ENCODE results near the gene SENP6.
"Not testable (repeated sequence)": the region's sequence is repeated elsewhere in the genome, so short reads cannot be mapped to it uniquely, and the experiment has no call there.

SENP6 gene

DNA sequence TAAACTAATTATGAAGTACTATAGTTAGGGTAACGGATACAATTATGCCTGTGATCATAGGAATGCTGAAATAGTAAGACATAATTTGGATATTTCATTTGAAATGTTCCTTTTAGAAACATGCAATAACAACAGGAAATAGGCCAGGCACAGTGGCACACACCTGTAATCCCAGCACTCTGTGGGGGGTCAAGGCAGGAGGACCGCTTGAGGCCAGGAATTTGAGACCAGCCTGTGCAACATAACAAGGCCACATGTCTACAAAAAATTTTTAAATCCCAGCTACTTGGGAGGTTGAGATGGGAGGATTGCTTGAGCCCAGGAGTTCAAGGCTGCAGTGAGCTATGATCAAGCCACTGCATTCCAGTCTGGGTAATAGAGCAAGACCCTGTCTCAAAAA is 121.7 kb downstream of the SENP6 start:
- H3K79me2 ChIP-seq (ENCODE audit: control insufficient read depth, insufficient read depth, low read length), result no peaks in the 10 kb centered on the region
- H4K5ac ChIP-seq (ENCODE audit: low read length), result no peak overlapping the region
- H3K18ac ChIP-seq (ENCODE audit: low read length), result no peak overlapping the region
- WGBS (ENCODE audit: extremely low coverage, insufficient coverage, low lambda C conversion rate), result no CpG with 5 or more reads among the region's 2 CpGs
- H3K27me3 ChIP-seq (ENCODE audit: insufficient read depth, low read length, poor library complexity), result no peaks in the 10 kb centered on the region
- H4K8ac ChIP-seq (ENCODE audit: low read depth, low read length), result no peak overlapping the region
- no peaks in the 10 kb centered on the region for H3K36me3 ChIP-seq (ENCODE audit: control insufficient read depth, insufficient read depth, low read length)
- no peak overlapping the region for H2BK5ac ChIP-seq (ENCODE audit: low read length)
- H2BK120ac ChIP-seq (ENCODE audit: low read depth, low read length), result no peak overlapping the region
- H3K23ac ChIP-seq (ENCODE audit: low read length), result no peak overlapping the region
- no peak overlapping the region for H3K56ac ChIP-seq (ENCODE audit: low read length)
- no peak overlapping the region for H3K9ac ChIP-seq (ENCODE audit: low read length)
- peak; percentile 4 for DNase-seq
- H2BK15ac ChIP-seq (replicated peaks; ENCODE audit: low read depth), result no peak overlapping the region
- no peaks in the 10 kb centered on the region for H3K79me1 ChIP-seq (ENCODE audit: low read length)
- H3K4ac ChIP-seq (ENCODE audit: low read depth, low read length), result no peak overlapping the region
- H2AK5ac ChIP-seq (ENCODE audit: low read length), result no peak overlapping the region
- no peak overlapping the region for H3K4me2 ChIP-seq (ENCODE audit: low read length)
- no peak overlapping the region for H3K27ac ChIP-seq (ENCODE audit: low read depth, low read length)
- H3K4me3 ChIP-seq (ENCODE audit: low read length), result no peak overlapping the region
- no peaks in the 10 kb centered on the region for H3K4me1 ChIP-seq (ENCODE audit: control insufficient read depth, low read depth, low read length)

DNA sequence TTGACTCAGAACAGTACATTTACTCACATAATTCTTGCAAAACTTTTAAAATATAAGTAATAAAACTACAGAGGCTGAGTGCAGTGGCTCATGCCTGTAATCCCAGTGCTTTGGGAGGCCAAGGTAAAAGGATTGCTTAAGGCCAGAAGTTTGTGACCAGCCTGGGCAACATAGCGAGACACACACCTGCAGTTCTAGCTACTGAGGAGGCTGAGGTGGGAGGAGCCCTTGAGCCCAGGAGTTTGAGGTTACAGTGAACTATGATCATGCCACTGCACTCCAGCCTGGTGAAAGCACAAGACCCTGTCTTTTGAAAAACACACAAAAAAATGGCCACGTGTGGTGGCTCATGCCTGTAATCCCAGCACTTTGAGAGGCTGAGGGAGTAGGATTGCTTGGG is 125.5 kb downstream of the SENP6 start:
- no peaks in the 10 kb centered on the region for H3K4me1 ChIP-seq (ENCODE audit: control insufficient read depth, low read depth, low read length)
- H4K8ac ChIP-seq (ENCODE audit: low read depth, low read length), result no peak overlapping the region
- no peak overlapping the region for H2BK15ac ChIP-seq (replicated peaks; ENCODE audit: low read depth)
- H2AK5ac ChIP-seq (ENCODE audit: low read length), result no peak overlapping the region
- H2BK5ac ChIP-seq (ENCODE audit: low read length), result no peak overlapping the region
- H3K56ac ChIP-seq (ENCODE audit: low read length), result no peak overlapping the region
- H3K27ac ChIP-seq (ENCODE audit: low read depth, low read length), result no peak overlapping the region
- no peak for DNase-seq
- no peak overlapping the region for H3K18ac ChIP-seq (ENCODE audit: low read length)
- H3K4ac ChIP-seq (ENCODE audit: low read depth, low read length), result no peak overlapping the region
- no peaks in the 10 kb centered on the region for H3K79me1 ChIP-seq (ENCODE audit: low read length)
- no peaks in the 10 kb centered on the region for H3K36me3 ChIP-seq (ENCODE audit: control insufficient read depth, insufficient read depth, low read length)
- no peak overlapping the region for H3K4me2 ChIP-seq (ENCODE audit: low read length)
- H3K23ac ChIP-seq (ENCODE audit: low read length), result no peak overlapping the region
- H3K27me3 ChIP-seq (ENCODE audit: insufficient read depth, low read length, poor library complexity), result no peaks in the 10 kb centered on the region
- H3K9ac ChIP-seq (ENCODE audit: low read length), result no peak overlapping the region
- H4K5ac ChIP-seq (ENCODE audit: low read length), result no peak overlapping the region
- H2BK120ac ChIP-seq (ENCODE audit: low read depth, low read length), result no peak overlapping the region
- no CpG with 5 or more reads among the region's 2 CpGs for WGBS (ENCODE audit: extremely low coverage, insufficient coverage, low lambda C conversion rate)
- H3K4me3 ChIP-seq (ENCODE audit: low read length), result no peak overlapping the region
- no peaks in the 10 kb centered on the region for H3K79me2 ChIP-seq (ENCODE audit: control insufficient read depth, insufficient read depth, low read length)

DNA sequence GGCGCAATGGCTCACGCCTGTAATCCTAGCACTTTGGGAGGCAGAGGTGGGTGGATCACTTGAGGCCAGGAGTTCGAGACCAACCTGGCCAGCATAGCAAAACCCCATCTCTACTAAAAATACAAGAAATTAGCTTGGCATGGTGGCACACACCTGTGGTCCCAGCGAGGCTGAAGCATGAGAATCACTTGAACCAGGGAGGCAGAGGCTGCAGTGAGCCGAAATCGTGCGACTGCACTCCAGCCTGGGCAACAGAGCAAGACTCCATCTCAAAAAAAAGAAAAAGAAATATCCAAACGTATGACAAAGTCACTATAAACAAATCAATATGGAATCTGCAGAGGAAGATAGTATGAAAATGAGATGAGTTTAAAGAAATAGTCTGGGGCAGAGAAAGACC is 129.3 kb downstream of the SENP6 start:
- H2BK15ac ChIP-seq (replicated peaks; ENCODE audit: low read depth); H3K9ac ChIP-seq (ENCODE audit: low read length); DNase-seq; H3K4ac ChIP-seq (ENCODE audit: low read depth, low read length); H3K23ac ChIP-seq (ENCODE audit: low read length); H2BK120ac ChIP-seq (ENCODE audit: low read depth, low read length); H3K4me3 ChIP-seq (ENCODE audit: low read length); H3K79me1 ChIP-seq (ENCODE audit: low read length); H3K4me1 ChIP-seq (ENCODE audit: control insufficient read depth, low read depth, low read length); H3K36me3 ChIP-seq (ENCODE audit: control insufficient read depth, insufficient read depth, low read length); H2AK5ac ChIP-seq (ENCODE audit: low read length); H3K79me2 ChIP-seq (ENCODE audit: control insufficient read depth, insufficient read depth, low read length); H4K5ac ChIP-seq (ENCODE audit: low read length); H3K27me3 ChIP-seq (ENCODE audit: insufficient read depth, low read length, poor library complexity); H3K18ac ChIP-seq (ENCODE audit: low read length); H3K4me2 ChIP-seq (ENCODE audit: low read length); H3K27ac ChIP-seq (ENCODE audit: low read depth, low read length); H4K8ac ChIP-seq (ENCODE audit: low read depth, low read length); H2BK5ac ChIP-seq (ENCODE audit: low read length); H3K56ac ChIP-seq (ENCODE audit: low read length): not testable (repeated sequence)
- no CpG with 5 or more reads among the region's 8 CpGs for WGBS (ENCODE audit: extremely low coverage, insufficient coverage, low lambda C conversion rate)

DNA sequence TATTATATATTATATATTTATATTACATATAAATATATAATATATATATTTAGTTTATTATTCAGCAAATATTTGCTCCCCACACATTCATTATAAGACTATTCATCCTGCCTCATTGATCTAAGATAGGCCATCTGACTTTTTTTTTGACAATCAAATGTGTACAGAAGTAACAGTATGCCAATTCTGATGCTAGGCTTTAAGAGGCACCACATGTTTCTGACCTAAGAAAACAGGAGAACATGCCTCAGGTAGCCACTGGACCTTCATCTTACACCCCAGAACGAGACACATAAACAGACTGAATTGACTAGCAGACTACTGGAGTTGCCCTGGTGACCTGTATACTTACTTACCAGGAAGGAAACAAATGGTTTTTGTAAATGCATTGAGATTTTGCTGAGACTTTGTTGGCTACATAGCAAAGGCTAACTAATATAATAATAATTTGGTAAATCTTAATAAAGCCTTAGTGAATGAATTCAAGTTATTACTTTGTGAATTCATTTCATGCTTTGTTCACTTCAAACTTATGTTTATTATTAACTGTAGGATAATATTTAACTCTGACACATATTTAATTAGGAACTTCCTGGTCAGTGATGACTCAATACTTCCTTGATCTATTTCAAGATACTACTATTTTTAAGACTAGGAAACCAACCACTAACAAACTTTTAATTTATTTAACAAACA is 134.0 kb downstream of the SENP6 start:
- Histone ChIP-seq H3K9ac (ENCODE audit: low read length) (no peak overlapping the region), H3K4me1 (ENCODE audit: control insufficient read depth, low read depth, low read length) (no peaks in the 10 kb centered on the region), H3K79me2 (ENCODE audit: control insufficient read depth, insufficient read depth, low read length) (no peaks in the 10 kb centered on the region), H3K4me2 (ENCODE audit: low read length) (no peak overlapping the region), H3K36me3 (ENCODE audit: control insufficient read depth, insufficient read depth, low read length) (no peaks in the 10 kb centered on the region), H3K27me3 (ENCODE audit: insufficient read depth, low read length, poor library complexity) (no peaks in the 10 kb centered on the region), H3K4me3 (ENCODE audit: low read length) (no peak overlapping the region), H2AK5ac (ENCODE audit: low read length) (no peak overlapping the region), H2BK120ac (ENCODE audit: low read depth, low read length) (no peak overlapping the region), H2BK15ac (replicated peaks; ENCODE audit: low read depth) (no peak overlapping the region), H3K27ac (ENCODE audit: low read depth, low read length) (no peak overlapping the region), H3K56ac (ENCODE audit: low read length) (no peak overlapping the region), H4K5ac (ENCODE audit: low read length) (no peak overlapping the region), H2BK5ac (ENCODE audit: low read length) (no peak overlapping the region), H3K79me1 (ENCODE audit: low read length) (no peaks in the 10 kb centered on the region), H3K4ac (ENCODE audit: low read depth, low read length) (no peak overlapping the region), H3K23ac (ENCODE audit: low read length) (no peak overlapping the region), H4K8ac (ENCODE audit: low read depth, low read length) (no peak overlapping the region), H3K18ac (ENCODE audit: low read length) (no peak overlapping the region)
- no CpG with 5 or more reads among the region's 1 CpG for WGBS (ENCODE audit: extremely low coverage, insufficient coverage, low lambda C conversion rate)
- no peak for DNase-seq

DNA sequence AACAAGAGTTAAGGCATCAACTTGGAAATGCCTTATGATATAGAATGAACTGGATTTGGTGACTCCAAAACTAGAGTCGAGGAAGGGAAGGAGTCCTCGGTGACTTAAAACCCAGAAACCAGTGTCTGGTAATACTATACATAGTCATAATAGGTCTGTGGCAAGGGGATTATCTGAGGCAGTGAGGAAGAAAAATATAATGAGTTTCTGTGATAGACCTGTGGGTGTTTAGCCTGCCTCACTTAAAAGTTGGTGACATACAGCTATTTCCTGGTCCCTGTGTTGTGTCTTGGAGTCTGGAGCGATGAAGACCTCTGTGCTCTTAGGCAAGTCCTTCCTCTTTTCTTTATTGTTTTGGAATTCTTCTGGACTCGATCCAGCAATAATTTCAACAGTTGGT is 142.3 kb downstream of the SENP6 start:
- Histone ChIP-seq H3K18ac (ENCODE audit: low read length) (no peak overlapping the region), H4K8ac (ENCODE audit: low read depth, low read length) (no peak overlapping the region), H3K79me1 (ENCODE audit: low read length) (no peaks in the 10 kb centered on the region), H3K9ac (ENCODE audit: low read length) (no peak overlapping the region), H3K4me2 (ENCODE audit: low read length) (no peak overlapping the region), H2AK5ac (ENCODE audit: low read length) (no peak overlapping the region), H3K27ac (ENCODE audit: low read depth, low read length) (no peak overlapping the region), H4K5ac (ENCODE audit: low read length) (no peak overlapping the region), H3K27me3 (ENCODE audit: insufficient read depth, low read length, poor library complexity) (no peaks in the 10 kb centered on the region), H2BK5ac (ENCODE audit: low read length) (no peak overlapping the region), H2BK15ac (replicated peaks; ENCODE audit: low read depth) (no peak overlapping the region), H2BK120ac (ENCODE audit: low read depth, low read length) (no peak overlapping the region), H3K4ac (ENCODE audit: low read depth, low read length) (no peak overlapping the region), H3K4me1 (ENCODE audit: control insufficient read depth, low read depth, low read length) (no peaks in the 10 kb centered on the region), H3K56ac (ENCODE audit: low read length) (no peak overlapping the region), H3K23ac (ENCODE audit: low read length) (no peak overlapping the region), H3K79me2 (ENCODE audit: control insufficient read depth, insufficient read depth, low read length) (no peaks in the 10 kb centered on the region), H3K36me3 (ENCODE audit: control insufficient read depth, insufficient read depth, low read length) (no peaks in the 10 kb centered on the region), H3K4me3 (ENCODE audit: low read length) (no peak overlapping the region)
- no peak for DNase-seq
- no CpG with 5 or more reads among the region's 4 CpGs for WGBS (ENCODE audit: extremely low coverage, insufficient coverage, low lambda C conversion rate)

DNA sequence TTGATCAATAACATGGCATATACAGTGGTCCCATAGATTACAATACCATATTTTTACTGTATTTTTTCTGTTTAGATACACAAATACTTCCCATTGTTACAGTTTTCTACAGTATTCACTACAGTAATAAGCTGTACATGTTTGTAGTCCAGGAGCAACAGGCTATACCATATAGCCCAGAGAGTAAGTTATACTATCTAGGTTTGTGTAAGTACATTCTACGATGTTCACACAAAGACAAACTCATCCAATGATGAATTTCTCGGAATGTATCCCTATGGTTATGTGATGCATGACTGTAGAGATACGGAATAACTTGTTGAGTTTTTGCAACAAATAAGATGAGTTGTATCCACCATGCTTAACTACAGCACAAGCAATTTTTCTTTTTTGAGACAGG is 143.7 kb downstream of the SENP6 start:
- Histone ChIP-seq H3K4me2 (ENCODE audit: low read length) (no peak overlapping the region), H3K4ac (ENCODE audit: low read depth, low read length) (no peak overlapping the region), H3K23ac (ENCODE audit: low read length) (no peak overlapping the region), H2BK15ac (replicated peaks; ENCODE audit: low read depth) (no peak overlapping the region), H3K36me3 (ENCODE audit: control insufficient read depth, insufficient read depth, low read length) (no peaks in the 10 kb centered on the region), H3K79me1 (ENCODE audit: low read length) (no peaks in the 10 kb centered on the region), H3K27ac (ENCODE audit: low read depth, low read length) (no peak overlapping the region), H3K4me3 (ENCODE audit: low read length) (no peak overlapping the region), H3K27me3 (ENCODE audit: insufficient read depth, low read length, poor library complexity) (no peaks in the 10 kb centered on the region), H4K8ac (ENCODE audit: low read depth, low read length) (no peak overlapping the region), H2AK5ac (ENCODE audit: low read length) (no peak overlapping the region), H3K9ac (ENCODE audit: low read length) (no peak overlapping the region), H3K56ac (ENCODE audit: low read length) (no peak overlapping the region), H3K4me1 (ENCODE audit: control insufficient read depth, low read depth, low read length) (no peaks in the 10 kb centered on the region), H4K5ac (ENCODE audit: low read length) (no peak overlapping the region), H2BK120ac (ENCODE audit: low read depth, low read length) (no peak overlapping the region), H3K18ac (ENCODE audit: low read length) (no peak overlapping the region), H3K79me2 (ENCODE audit: control insufficient read depth, insufficient read depth, low read length) (no peaks in the 10 kb centered on the region), H2BK5ac (ENCODE audit: low read length) (no peak overlapping the region)
- WGBS (ENCODE audit: extremely low coverage, insufficient coverage, low lambda C conversion rate), result no CpG with 5 or more reads among the region's 3 CpGs
- DNase-seq, result no peak

Measured in mesendoderm (in vitro differentiated cells).